Mucosa of stomach (tissue), 1 donor: ENCODE measurements around the gene JARID2.
"Not testable (repeated sequence)": the region's sequence is repeated elsewhere in the genome, so short reads cannot be mapped to it uniquely, and the experiment has no call there.

Source experiments
- H3K27me3 ChIP-seq: one replicate; pipeline ENCODE4 v1.7.0; 2013; ENCODE audit warnings: mild to moderate bottlenecking, low read length; ENCODE audit not compliant: control insufficient read depth, insufficient read depth
- H3K36me3 ChIP-seq: one replicate; pipeline ENCODE4 v1.7.0; 2013; ENCODE audit warnings: low read length; ENCODE audit not compliant: control insufficient read depth, insufficient read depth
- H3K4me1 ChIP-seq: one replicate; pipeline ENCODE4 v1.7.0; 2013; ENCODE audit warnings: mild to moderate bottlenecking, low read length; ENCODE audit not compliant: control insufficient read depth, insufficient read depth
- H3K4me3 ChIP-seq: one replicate; pipeline ENCODE4 v1.7.0; 2013; ENCODE audit warnings: low read length
- H3K9ac ChIP-seq: one replicate; pipeline ENCODE4 v1.7.0; 2013; ENCODE audit warnings: mild to moderate bottlenecking, low read length, moderate library complexity
- H3K9me3 ChIP-seq: one replicate; pipeline ENCODE4 v1.7.0; 2013; ENCODE audit warnings: mild to moderate bottlenecking, low read length, moderate library complexity; ENCODE audit not compliant: control insufficient read depth
- donor health status: Pancreatic carcinoma.

JARID2 gene

DNA sequence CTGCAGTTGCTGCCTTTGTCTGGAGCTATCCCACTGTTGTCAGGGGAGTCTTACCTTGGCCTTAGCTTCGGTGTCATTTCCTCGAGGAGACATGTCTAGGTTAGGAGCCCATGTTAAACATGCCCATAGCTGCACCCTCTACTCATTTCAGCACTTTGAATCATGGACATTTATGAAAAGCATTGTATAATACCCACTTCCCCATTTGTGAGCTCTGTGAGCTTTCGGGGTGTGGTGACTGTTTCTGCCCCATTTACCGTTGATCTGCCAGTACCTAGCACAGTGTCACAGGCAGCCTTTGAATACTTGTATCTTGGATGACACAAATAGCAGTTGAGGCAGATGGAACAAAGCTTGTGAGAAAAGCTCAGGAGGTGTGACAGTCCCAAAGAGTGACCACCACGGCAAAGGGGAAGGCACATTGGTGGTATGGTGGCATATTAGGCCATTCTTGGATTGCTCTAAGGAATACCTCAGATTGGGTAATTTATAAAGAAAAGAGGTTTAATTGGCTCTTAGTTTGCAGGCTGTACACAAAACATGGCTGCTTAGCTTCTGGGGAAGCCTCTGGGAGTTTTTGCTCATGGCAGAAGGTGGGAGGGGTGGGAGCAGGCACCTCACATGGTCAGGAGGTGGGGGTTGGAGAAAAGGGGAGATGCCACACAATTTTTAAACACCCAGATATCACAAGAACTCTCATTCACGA is 42.0 kb downstream of the JARID2 start:
- Histone ChIP-seq H3K27me3 (no peaks in the 10 kb centered on the region), H3K36me3 (no peaks in the 10 kb centered on the region), H3K9me3 (no peaks in the 10 kb centered on the region)

DNA sequence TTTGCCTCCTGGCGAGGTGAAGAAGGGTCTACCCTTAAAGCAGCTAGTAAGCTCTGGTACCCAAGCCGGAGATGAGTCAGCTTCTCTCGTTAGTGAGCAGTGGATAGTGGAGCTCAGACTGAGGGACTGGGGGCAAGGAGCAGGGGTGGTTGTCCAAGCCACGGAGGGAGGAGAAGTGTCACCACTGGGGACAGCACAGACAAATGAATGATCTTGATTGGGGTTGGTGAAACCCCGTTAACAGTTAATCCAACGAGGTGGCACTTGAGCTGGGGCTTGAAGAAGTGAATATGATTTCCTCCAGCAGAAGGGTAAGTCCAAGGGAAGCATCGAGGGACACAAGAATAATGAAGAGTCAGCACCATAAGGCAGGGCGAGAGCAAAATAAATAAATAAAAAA is 43.0 kb downstream of the JARID2 start:
- H3K9ac ChIP-seq = no peak overlapping the region
- H3K36me3 ChIP-seq = no peaks in the 10 kb centered on the region
- peaks cover 17% of the 10 kb centered on the region for H3K4me1 ChIP-seq
- no peak overlapping the region for H3K4me3 ChIP-seq
- H3K27me3 ChIP-seq = no peaks in the 10 kb centered on the region
- H3K9me3 ChIP-seq = no peaks in the 10 kb centered on the region

More for the DNA sequence above, 42.0 kb downstream of the JARID2 start:
- Histone ChIP-seq H3K4me3 (no peak overlapping the region), H3K4me1 (peaks cover 8% of the 10 kb centered on the region), H3K9ac (no peak overlapping the region)

DNA sequence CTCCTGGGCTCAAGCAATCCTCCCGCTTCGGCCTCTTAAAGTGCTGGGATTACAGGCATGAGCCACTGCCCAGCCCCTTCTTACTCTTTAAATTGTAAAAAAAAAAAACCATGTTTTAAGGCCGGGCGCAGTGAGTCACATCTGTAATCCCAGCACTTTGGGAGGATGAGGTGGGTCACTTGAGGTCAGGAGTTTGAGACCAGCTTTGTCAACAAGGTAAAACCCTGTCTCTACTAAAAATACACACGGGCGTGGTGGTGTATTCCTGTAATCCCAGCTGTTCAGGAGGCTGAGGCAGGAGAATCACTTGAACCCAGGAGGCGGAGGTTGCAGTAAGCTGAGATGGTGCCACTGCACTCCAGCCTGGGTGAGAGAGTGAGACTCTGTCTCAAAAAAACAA is 43.6 kb downstream of the JARID2 start:
- H3K9ac ChIP-seq, H3K27me3 ChIP-seq, H3K9me3 ChIP-seq, H3K4me3 ChIP-seq, H3K36me3 ChIP-seq: not testable (repeated sequence)
- peaks cover 18% of the 10 kb centered on the region for H3K4me1 ChIP-seq

DNA sequence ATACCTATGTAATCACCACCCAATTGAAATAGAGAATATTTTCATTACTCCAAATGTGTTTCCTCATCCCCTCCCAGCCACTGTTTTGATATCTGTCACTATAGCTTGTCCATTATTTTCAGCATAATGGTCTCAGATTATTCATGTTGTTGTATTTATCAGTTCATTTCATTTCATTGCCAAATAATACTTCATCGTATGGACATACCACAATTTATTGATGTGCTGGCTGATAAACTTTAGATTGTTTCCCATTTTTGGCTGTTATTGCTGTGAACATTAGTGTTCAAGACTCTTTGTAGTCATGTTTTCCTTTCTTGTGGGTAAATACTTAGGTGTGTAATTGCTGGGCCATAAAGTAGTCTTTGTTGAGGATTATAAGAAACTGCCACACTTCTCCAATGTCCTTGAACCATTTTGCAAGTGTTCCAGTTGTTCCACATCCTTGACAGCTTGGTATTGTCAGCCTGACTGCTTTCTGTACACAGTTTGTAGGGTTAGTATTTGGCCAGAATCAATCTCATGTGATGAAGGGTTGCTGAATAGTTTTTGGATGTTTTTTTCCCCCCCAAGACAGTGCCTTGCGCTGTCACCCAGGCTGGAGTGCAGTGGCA is 44.3 kb downstream of the JARID2 start:
- Histone ChIP-seq H3K27me3 (no peaks in the 10 kb centered on the region), H3K36me3 (no peaks in the 10 kb centered on the region), H3K9ac (no peak overlapping the region), H3K4me1 (peaks cover 11% of the 10 kb centered on the region), H3K9me3 (no peaks in the 10 kb centered on the region), H3K4me3 (no peak overlapping the region)

DNA sequence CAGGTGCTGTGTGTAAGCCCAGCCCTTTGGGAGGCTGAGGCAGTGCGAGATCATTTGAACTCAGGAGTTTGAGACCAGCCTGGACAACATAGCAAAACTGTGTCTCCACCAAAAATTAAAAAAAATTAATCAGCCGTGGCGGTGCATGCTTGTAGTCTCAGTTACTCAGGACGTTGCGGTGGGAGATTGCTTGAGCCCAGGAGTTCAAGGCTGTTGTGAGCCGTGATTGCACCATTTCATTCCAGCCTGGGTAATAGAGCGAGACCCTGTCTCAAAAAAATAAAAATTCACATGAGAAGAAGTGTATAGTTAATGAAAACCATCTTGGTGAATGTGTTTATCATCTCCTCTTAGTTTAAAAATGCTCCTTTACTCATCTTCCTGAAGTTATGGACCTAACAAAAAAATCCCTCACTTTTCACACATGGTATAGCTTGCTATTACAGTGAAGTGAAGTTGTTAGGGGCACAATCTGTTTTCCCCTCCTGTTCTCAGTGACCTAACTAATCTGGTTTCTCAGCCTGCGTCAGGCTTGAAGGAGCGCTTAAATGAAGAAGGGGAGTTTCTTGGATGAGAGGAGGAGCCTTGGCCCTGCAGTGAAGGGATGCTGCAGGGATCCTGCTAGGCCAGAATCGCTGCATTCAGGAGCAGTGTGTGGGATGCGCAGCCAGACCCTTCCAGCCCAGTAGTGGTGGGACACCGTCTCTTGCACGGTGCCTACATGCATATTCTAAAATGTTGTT is 45.3 kb downstream of the JARID2 start:
- Histone ChIP-seq H3K4me1 (peaks cover 11% of the 10 kb centered on the region), H3K36me3 (no peaks in the 10 kb centered on the region), H3K9me3 (no peaks in the 10 kb centered on the region), H3K4me3 (no peak overlapping the region), H3K27me3 (no peaks in the 10 kb centered on the region), H3K9ac (no peak overlapping the region)

DNA sequence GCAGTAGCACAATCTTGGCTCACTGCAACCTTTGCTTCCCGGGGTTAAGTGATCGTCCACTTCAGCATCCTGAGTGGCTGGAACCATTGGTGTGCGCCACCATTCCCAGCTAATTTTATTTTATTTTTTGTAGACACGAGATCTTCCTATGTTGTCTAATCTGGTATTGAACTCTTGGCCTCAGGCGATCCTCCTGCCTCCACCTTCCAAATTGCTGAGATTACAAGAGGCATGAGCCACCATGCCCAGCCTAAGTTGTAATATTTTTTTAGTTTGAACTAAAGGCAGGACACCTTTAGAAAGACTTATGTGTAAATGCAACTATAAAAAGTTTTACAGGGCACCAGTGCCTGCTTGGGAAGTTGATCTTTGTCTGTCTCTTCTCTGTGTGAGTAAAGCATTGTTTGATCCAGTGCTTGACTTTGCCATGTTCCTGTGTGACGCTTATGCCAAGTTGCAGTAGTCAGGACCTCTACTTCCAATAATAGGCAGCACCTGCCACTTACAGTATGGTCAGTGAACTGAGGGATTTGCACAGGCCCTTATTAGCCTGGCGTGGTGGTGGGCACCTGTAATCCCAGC is 46.9 kb downstream of the JARID2 start:
- no peaks in the 10 kb centered on the region for H3K36me3 ChIP-seq
- H3K9me3 ChIP-seq = no peaks in the 10 kb centered on the region
- no peaks in the 10 kb centered on the region for H3K27me3 ChIP-seq
- H3K4me1 ChIP-seq = peaks cover 11% of the 10 kb centered on the region
- H3K4me3 ChIP-seq = no peak overlapping the region
- no peak overlapping the region for H3K9ac ChIP-seq

DNA sequence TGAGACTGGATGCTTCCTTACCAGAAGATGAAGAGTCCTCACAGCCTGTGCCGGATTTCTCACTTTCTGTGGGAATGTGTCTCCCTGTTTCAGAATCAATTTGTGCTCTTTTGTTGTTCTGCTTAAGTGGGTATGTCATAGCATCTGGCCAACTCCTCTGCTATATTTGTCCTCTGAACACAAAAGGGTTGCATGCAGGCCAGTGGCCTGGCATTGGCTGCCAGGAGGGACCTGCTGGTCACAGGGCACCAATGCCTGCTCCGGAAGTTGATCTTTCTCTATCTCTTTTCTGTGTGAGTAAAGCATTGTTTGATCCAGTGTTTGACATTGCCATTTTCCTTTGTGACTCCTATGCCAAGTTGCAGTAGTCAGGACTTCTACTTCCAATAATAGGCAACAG is 47.8 kb downstream of the JARID2 start:
- Histone ChIP-seq H3K36me3 (no peaks in the 10 kb centered on the region), H3K4me1 (peaks cover 11% of the 10 kb centered on the region), H3K4me3 (no peak overlapping the region), H3K9me3 (no peaks in the 10 kb centered on the region), H3K27me3 (no peaks in the 10 kb centered on the region), H3K9ac (no peak overlapping the region)

DNA sequence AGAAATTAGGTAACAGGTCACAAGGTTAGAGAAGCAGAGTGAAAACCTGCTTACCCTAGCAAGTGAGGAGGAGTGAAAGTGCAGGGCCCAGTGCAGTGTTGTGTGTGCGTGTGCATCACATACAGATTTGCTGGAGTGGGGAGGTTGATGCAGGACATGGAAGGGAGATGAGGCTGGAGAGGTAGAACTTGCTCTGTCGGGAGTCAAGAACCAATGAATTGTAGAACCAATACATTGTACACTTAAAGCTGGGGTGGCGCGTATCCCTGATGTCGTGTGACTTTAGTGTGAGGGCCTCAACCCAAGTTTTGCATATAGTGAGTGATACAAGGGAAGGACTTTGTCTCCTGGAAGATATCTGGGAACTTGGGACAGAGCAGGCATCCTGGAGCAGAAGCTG is 48.6 kb downstream of the JARID2 start:
- Histone ChIP-seq H3K4me3 (no peak overlapping the region), H3K9me3 (no peaks in the 10 kb centered on the region), H3K9ac (no peak overlapping the region), H3K27me3 (no peaks in the 10 kb centered on the region), H3K4me1 (peaks cover 15% of the 10 kb centered on the region), H3K36me3 (no peaks in the 10 kb centered on the region)

DNA sequence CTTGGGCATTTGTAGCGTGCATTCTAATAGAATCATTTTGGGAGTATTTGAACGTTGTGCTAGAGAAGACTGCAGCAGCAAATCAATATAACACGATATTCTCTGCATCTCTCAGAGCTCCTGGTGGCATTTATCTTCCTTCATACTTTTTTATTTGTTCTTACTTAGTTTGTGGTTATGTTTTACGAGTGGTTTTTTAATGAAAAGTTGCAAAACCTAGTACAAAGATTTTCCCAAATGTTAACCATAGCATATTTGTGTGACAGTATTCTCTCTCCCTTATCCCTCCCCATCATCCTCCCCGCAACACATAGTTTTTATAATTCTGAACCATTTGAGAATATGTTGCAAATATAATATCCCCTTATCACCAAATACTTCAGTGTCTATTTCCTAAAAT is 50.4 kb downstream of the JARID2 start:
- peaks cover 23% of the 10 kb centered on the region for H3K4me1 ChIP-seq
- H3K36me3 ChIP-seq = no peaks in the 10 kb centered on the region
- H3K9ac ChIP-seq = no peak overlapping the region
- no peaks in the 10 kb centered on the region for H3K9me3 ChIP-seq
- H3K27me3 ChIP-seq = no peaks in the 10 kb centered on the region
- H3K4me3 ChIP-seq = no peak overlapping the region

DNA sequence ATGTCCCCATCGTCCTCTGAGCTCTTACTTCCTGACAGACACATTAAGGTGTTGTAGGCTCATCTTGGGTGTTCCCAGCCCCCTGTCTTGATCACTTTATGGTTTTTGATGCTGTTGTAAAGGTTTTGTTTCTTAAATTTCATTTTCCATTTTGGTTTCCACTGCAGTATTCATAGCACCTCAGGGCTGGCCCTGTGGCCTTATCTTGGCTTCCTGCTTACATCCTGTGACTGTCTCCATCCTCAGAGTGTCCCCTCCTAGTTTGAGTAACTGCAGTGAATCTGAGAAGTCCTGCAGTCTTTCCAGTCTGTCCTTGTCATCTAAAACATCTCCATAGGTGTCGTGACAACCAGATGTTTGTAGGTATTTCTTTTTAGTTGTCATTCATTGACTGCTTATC is 50.9 kb downstream of the JARID2 start:
- peaks cover 23% of the 10 kb centered on the region for H3K4me1 ChIP-seq

DNA sequence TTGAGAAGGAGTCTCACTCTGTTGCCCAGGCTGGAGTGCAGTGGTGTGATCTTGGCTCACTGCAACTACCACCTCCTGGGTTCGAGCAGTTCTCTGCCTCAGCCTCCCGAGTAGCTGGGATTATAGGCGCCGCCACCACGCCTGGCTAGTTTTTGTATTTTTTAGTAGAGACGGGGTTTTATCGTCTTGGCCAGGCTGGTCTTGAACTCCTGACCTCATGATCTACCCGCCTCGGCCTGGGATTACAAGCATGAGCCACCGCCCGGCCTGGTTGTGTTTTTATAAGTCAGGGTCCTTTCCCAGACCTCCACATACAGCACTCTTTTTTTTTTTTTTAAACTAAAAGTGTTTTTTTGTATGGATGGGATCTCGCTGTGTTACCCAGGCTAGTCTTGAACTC is 51.3 kb downstream of the JARID2 start:
- H3K9me3 ChIP-seq, H3K27me3 ChIP-seq, H3K36me3 ChIP-seq, H3K4me3 ChIP-seq, H3K9ac ChIP-seq: not testable (repeated sequence)
- H3K4me1 ChIP-seq = peaks cover 23% of the 10 kb centered on the region

More for the DNA sequence above, 50.9 kb downstream of the JARID2 start:
- no peak overlapping the region for H3K9ac ChIP-seq
- H3K4me3 ChIP-seq = no peak overlapping the region
- H3K27me3 ChIP-seq = no peaks in the 10 kb centered on the region
- no peaks in the 10 kb centered on the region for H3K9me3 ChIP-seq
- H3K36me3 ChIP-seq = no peaks in the 10 kb centered on the region
